ENCODE data around the gene KIRREL1. TPM values are rescaled to one million over a fixed set of nuclear protein-coding genes. Genes with fewer than 3 reads are reported as not detected.

The KIRREL1 gene
- total RNA-seq, 1 experiment from 2014 or later: 45.4 TPM

DNA sequence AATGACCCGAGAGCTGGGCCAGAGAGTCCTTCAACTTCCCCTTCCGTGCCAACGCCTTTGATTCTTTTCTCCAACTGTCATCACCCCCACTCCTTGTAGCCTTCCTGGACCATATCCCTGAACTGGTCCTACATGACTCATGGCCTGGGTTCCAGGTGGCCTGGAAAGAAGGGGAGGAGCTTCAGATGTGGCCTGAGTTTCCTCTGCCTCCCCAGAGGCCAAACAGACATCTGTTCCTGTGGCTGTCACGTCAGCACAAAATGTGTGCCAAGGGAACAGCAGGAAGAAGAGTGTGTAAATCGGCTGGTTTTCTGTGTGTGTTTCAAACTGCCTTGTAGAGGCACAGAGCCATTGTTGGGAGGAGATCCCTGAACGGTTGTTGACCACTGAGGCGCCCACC lies 24.9 kb upstream of the KIRREL1 start:
- peaks cover 3% of the 10 kb centered on the region; the same call in 1 of the 2 replicates for H3K9me3 ChIP-seq
- Mint-ChIP-seq H3K27me3 (ENCODE audit: insufficient read depth, unreplicated experiment) (no peaks in the 10 kb centered on the region), H3K27ac (ENCODE audit: unreplicated experiment) (no peak overlapping the region), H3K4me1 (ENCODE audit: low read depth, unreplicated experiment) (peaks cover 26% of the 10 kb centered on the region), H3K9me3 (ENCODE audit: unreplicated experiment) (peaks cover 17% of the 10 kb centered on the region), H3K36me3 (ENCODE audit: insufficient read depth, unreplicated experiment) (no peaks in the 10 kb centered on the region), H3K4me3 (ENCODE audit: unreplicated experiment) (no peak overlapping the region)
- H3K4me1 ChIP-seq: peaks cover 32% of the 10 kb centered on the region
- intact Hi-C loops (cut with micrococcal nuclease; ENCODE audit: unreplicated experiment): no loop called here
- ChIA-PET CTCF (interaction anchor here (1.0 to 2.6 kb wide), 3 partner anchors 24 to 156 kb away, joined by 3 to 18 read pairs (median 8); no protein-coding TSS in a partner anchor), POLR2A (no interaction called here)
- DNase-seq: no peak
- TF ChIP-seq, protein P1, sequence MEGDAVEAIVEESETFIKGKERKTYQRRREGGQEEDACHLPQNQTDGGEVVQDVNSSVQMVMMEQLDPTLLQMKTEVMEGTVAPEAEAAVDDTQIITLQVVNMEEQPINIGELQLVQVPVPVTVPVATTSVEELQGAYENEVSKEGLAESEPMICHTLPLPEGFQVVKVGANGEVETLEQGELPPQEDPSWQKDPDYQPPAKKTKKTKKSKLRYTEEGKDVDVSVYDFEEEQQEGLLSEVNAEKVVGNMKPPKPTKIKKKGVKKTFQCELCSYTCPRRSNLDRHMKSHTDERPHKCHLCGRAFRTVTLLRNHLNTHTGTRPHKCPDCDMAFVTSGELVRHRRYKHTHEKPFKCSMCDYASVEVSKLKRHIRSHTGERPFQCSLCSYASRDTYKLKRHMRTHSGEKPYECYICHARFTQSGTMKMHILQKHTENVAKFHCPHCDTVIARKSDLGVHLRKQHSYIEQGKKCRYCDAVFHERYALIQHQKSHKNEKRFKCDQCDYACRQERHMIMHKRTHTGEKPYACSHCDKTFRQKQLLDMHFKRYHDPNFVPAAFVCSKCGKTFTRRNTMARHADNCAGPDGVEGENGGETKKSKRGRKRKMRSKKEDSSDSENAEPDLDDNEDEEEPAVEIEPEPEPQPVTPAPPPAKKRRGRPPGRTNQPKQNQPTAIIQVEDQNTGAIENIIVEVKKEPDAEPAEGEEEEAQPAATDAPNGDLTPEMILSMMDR (IDR thresholded peaks at IDR 0.05; ENCODE audit: insufficient read depth in 1 of 2, low read depth in 1 of 2, low read length in 1 of 2, severe bottlenecking in 1 of 2, unreplicated experiment in 1 of 2): no peak
- H3K36me3 ChIP-seq (ENCODE audit: control insufficient read depth, insufficient read depth, low read length): no peaks in the 10 kb centered on the region
- H3K27me3 ChIP-seq (replicated peaks; ENCODE audit: control insufficient read depth, insufficient read depth, low read length): no peaks in the 10 kb centered on the region
- BruUV-seq (replicated peaks): no TSS peak
- no peak overlapping the region for H3K4me3 ChIP-seq (ENCODE audit: low read depth, low read length)

DNA sequence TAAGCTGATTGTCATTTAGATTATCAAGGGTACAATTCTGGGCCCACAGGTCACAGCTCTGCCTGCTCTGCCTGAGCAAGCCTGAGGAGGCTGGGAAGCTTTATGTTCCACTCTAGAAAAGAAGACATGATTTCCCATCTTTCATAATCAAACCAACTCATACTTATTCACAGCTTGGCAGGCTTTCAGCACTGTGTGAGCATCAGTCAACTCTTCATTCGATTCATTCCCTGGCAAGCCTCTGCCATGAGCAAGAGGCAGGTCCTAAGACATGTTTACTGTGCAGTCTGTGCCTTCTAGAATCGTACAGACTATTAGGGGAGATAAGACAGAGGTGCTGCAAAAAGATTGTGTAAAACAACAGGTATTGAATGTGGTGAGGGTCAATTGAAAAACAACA lies 24.5 kb upstream of the KIRREL1 start:
- Mint-ChIP-seq H3K4me3 (ENCODE audit: unreplicated experiment) (no peak overlapping the region), H3K27ac (ENCODE audit: unreplicated experiment) (no peak overlapping the region), H3K4me1 (ENCODE audit: low read depth, unreplicated experiment) (peaks cover 21% of the 10 kb centered on the region), H3K27me3 (ENCODE audit: insufficient read depth, unreplicated experiment) (no peaks in the 10 kb centered on the region), H3K36me3 (ENCODE audit: insufficient read depth, unreplicated experiment) (no peaks in the 10 kb centered on the region), H3K9me3 (ENCODE audit: unreplicated experiment) (peaks cover 22% of the 10 kb centered on the region)
- Histone ChIP-seq H3K9me3 (peaks cover 3% of the 10 kb centered on the region; the same call in 1 of the 2 replicates), H3K27me3 (replicated peaks; ENCODE audit: control insufficient read depth, insufficient read depth, low read length) (no peaks in the 10 kb centered on the region), H3K4me1 (peaks cover 29% of the 10 kb centered on the region), H3K4me3 (ENCODE audit: low read depth, low read length) (no peak overlapping the region), H3K36me3 (ENCODE audit: control insufficient read depth, insufficient read depth, low read length) (no peaks in the 10 kb centered on the region)
- no peak for DNase-seq
- ChIA-PET POLR2A (no interaction called here), CTCF (interaction anchor here (0.5 to 2.6 kb wide), 5 partner anchors 23 to 156 kb away, joined by 3 to 18 read pairs (median 4); no protein-coding TSS in a partner anchor)
- TF ChIP-seq, protein P1 (IDR thresholded peaks at IDR 0.05; ENCODE audit: insufficient read depth in 1 of 2, low read depth in 1 of 2, low read length in 1 of 2, severe bottlenecking in 1 of 2, unreplicated experiment in 1 of 2): no peak
- BruUV-seq (replicated peaks): no TSS peak
- intact Hi-C loops (cut with micrococcal nuclease; ENCODE audit: unreplicated experiment): loop anchor here (1.0 kb wide), 3 partner anchors 118 to 156 kb away; no protein-coding TSS in a partner anchor

- Mint-ChIP-seq H3K27ac (ENCODE audit: unreplicated experiment) (no peak overlapping the region), H3K4me1 (ENCODE audit: low read depth, unreplicated experiment) (peaks cover 19% of the 10 kb centered on the region), H3K4me3 (ENCODE audit: unreplicated experiment) (no peak overlapping the region), H3K9me3 (ENCODE audit: unreplicated experiment) (peaks cover 24% of the 10 kb centered on the region), H3K27me3 (ENCODE audit: insufficient read depth, unreplicated experiment) (no peaks in the 10 kb centered on the region), H3K36me3 (ENCODE audit: insufficient read depth, unreplicated experiment) (no peaks in the 10 kb centered on the region)
- TF ChIP-seq, protein P1 (IDR thresholded peaks at IDR 0.05; ENCODE audit: insufficient read depth in 1 of 2, low read depth in 1 of 2, low read length in 1 of 2, severe bottlenecking in 1 of 2, unreplicated experiment in 1 of 2): peak; percentile 66 to 74
- Histone ChIP-seq H3K27me3 (replicated peaks; ENCODE audit: control insufficient read depth, insufficient read depth, low read length) (no peaks in the 10 kb centered on the region), H3K4me1 (peaks cover 19% of the 10 kb centered on the region), H3K36me3 (ENCODE audit: control insufficient read depth, insufficient read depth, low read length) (no peaks in the 10 kb centered on the region), H3K4me3 (ENCODE audit: low read depth, low read length) (no peak overlapping the region), H3K9me3 (peaks cover 3% of the 10 kb centered on the region; the same call in 1 of the 2 replicates)
- ChIA-PET CTCF (interaction anchor here (1.2 to 2.6 kb wide), 3 partner anchors 152 to 155 kb away, joined by 4 to 18 read pairs (median 8); no protein-coding TSS in a partner anchor), POLR2A (no interaction called here)
- intact Hi-C loops (cut with micrococcal nuclease; ENCODE audit: unreplicated experiment): loop anchor here (1.0 kb wide), 3 partner anchors 117 to 155 kb away; no protein-coding TSS in a partner anchor
- peak; percentile 42 to 54 for DNase-seq
- no TSS peak for BruUV-seq (replicated peaks)
These were observed 23.6 kb upstream of the KIRREL1 start for GRCh38 chr1:157969697-157970485.
